NCI-H2196 (cell line): ENCODE results near the gene CUTA.
A peak's percentile ranks its signal among the peaks of the same experiment; 100 is the strongest.
"Not testable (repeated sequence)": the region's sequence is repeated elsewhere in the genome, so short reads cannot be mapped to it uniquely, and the experiment has no call there.

Experiments used
- DNase-seq: peaks from one replicate; lab custom pipeline; 2025; ENCODE audit not compliant: unreplicated experiment; lab: John Stamatoyannopoulos, UW

The CUTA gene

GRCh38 chr6:33407132-33407718, 10.7 kb downstream of the CUTA start:
- peak; percentile 43 for DNase-seq

GRCh38 chr6:33406126-33406525, 11.8 kb downstream of the CUTA start:
- DNase-seq, result no peak

DNA sequence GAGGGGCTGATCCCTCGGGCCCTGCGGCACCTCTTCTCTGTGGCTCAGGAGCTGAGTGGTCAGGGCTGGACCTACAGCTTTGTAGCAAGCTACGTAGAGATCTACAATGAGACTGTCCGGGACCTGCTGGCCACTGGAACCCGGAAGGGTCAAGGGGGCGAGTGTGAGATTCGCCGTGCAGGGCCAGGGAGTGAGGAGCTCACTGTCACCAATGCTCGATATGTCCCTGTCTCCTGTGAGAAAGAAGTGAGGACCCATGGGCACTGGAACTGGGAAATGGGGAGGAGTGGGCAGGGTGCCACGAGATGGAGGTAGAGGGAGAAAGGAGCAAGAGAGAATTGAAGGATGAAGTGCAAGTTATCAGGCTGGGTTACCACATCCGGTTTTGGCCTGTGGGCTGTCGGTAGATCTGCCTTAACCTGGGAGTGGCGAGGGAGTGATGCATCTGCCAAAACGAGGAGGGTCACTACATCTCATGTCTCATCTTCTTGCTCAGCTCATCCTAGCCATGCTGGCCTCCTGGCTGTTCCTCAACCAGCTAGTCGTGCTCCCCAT, 12.4 kb downstream of the CUTA start:
- DNase-seq, result no peak

- DNase-seq, result no peak
Observed at GRCh38 chr6:33404884-33405283, 13.0 kb downstream of the CUTA start.

- DNase-seq, result not testable (repeated sequence)
Observed at GRCh38 chr6:33399881-33400280, 18.0 kb downstream of the CUTA start.

- DNase-seq, result not testable (repeated sequence)
Observed at GRCh38 chr6:33398601-33399000, 19.3 kb downstream of the CUTA start.

- DNase-seq, result no peak
Observed at GRCh38 chr6:33397541-33397940, 20.4 kb downstream of the CUTA start.

DNA sequence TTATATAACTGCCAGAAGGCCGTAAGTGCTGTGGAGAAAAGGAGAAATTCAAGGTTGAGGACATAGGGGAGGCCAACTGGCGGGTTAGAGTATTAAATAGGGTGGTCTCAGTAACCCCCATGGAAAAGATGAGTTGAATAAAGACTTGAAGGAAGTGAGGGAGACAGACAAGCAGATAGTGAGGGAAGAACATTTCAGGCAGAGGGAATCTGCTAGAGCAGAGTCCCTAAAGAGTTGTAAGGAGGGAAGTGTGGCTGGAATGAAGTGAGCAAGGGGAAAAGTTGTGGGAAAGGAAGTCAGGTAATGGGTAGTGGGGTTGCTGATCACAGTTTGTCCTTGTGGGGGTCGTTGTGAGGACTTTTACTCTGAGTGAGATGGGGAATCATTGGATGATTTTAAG, 24.9 kb downstream of the CUTA start:
- no peak for DNase-seq

- DNase-seq, result no peak
Observed at GRCh38 chr6:33392595-33392948, 25.3 kb downstream of the CUTA start.

DNA sequence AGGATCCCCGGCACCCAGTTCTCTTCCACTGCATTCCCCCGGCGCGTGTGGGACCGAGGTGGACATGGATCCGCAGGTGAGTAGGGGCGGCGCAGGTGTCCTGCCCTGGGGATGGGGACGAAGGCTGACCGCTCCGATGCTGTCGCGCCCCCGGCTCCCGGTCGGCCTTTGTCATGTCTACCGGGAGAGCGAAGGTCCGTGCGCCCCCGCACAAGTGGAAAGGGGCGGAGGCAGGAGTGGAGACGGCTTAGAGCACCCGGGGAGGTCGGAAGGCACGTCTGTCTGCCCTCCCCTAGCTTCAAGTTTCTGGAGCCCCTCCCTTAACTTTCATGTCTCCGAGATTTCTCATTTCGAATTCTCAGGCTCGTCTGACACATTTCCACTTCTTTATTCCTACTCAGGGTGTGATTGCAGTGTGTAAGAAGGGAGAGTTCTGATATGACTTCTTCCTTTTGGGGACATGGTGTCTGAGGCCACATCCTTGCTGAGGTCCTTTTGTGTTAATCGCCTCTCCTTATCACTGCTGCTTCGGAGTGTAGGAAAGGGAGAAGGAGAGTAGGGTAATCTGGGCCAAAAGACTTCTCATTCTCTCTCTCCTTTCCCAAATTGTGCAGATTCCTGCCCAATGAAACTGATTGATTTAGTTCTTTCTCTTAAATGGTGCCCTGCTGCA, 25.8 kb downstream of the CUTA start:
- DNase-seq, result no peak

GRCh38 chr6:33391278-33391921, 26.5 kb downstream of the CUTA start, which contains the start of gene KIFC1:
Gene KIFC1 (plus strand): TSS chr6:33391823. CDS start chr6:33391986, 163 bp downstream.
- peak; percentile 99 for DNase-seq

GRCh38 chr6:33390767-33391277, 27.1 kb downstream of the CUTA start:
- DNase-seq, result no peak

DNA sequence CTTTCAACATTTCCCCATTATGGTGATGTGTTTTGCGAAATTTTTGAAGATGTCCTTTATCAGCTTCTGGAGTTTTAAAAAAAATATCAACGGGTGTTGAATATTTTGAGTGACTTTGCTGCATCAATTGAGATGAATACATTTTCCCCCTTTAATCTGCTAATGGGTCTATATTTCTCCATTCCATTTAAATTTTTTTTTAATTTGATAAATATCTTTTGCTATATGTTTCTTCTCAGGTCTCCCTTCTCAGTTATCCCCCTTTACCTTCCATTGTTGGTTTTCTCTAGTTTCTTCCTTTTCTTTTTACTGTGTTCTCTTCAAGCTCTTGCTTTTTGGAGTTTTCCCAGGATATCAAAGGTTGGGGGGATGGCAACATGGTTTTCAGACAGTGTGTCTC, 27.7 kb downstream of the CUTA start:
- no peak for DNase-seq

- no peak for DNase-seq
Observed at GRCh38 chr6:33384581-33385020, 33.3 kb downstream of the CUTA start.

GRCh38 chr6:33383427-33384185, 34.3 kb downstream of the CUTA start:
- no peak for DNase-seq

DNA sequence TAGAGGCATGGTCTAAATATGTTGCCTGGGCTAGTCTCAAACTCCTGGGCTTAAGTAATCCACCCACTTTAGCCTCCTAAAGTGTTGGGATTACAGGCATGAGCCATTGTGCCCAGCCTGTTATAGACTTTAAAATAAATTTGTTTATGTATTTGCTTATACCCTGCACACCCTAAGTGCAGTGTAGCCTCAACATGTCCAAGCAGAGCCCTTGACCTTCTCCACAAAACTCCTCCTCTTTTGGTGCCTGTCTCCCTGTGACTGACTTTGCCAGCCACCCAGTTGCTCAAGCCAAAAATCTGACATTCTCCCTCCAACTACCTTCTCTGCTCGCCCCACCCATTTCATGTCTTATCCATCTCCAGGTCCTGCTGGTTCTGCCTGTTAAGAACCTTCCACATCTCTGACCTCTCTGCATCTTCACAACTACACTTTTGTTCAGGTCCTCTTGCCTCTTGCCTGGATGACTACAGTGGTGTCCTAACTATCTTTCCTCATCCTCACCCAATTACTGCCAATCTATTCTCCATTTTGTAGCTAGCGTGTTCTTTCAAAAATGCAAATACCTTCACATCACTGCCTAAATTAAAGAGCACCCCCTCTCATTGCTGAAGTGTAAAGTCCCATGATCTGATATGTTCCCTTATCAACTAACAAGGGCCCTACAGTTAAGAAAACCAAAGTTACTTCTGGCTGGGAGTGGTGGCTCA, 37.5 kb downstream of the CUTA start:
- no peak for DNase-seq

- DNase-seq, result not testable (repeated sequence)
Observed at GRCh38 chr6:33379184-33379583, 38.7 kb downstream of the CUTA start.

- no peak for DNase-seq
Observed at GRCh38 chr6:33377171-33377570, 40.7 kb downstream of the CUTA start.

GRCh38 chr6:33375143-33375671, 42.7 kb downstream of the CUTA start:
- peak; percentile 44 for DNase-seq
